ENCODE measurements around the gene GOLGA1.

- TF ChIP-seq CTCF (IDR thresholded peaks at IDR 0.05; ENCODE audit: insufficient read depth, low read length) (no peak), POLR2AphosphoS5 (IDR thresholded peaks at IDR 0.05; ENCODE audit: low read depth) (no peak)
These were observed 53.9 kb downstream of the GOLGA1 start for GRCh38 chr9:124886866-124887492.

All from HL-60 (cell line).